IPS DF 4.7 (cell line): ENCODE results near the gene CFAP410.
"Not testable (repeated sequence)": the region's sequence is repeated elsewhere in the genome, so short reads cannot be mapped to it uniquely, and the experiment has no call there.

ENCODE experiments used
- DNase-seq: peaks from one replicate; pipeline ENCODE4 v3.0.0-alpha.2; 2013; ENCODE audit warnings: low spot score; ENCODE audit errors: extremely low read depth

Gene CFAP410

GRCh38 chr21:44288251-44289110 is 50.7 kb downstream of the CFAP410 start:
- no peak for DNase-seq

- no peak for DNase-seq
These were observed 52.2 kb downstream of the CFAP410 start for GRCh38 chr21:44286716-44287632.

GRCh38 chr21:44286086-44286715 is 53.0 kb downstream of the CFAP410 start:
- DNase-seq = no peak

GRCh38 chr21:44285138-44285992 is 53.8 kb downstream of the CFAP410 start, which contains the start of gene AIRE:
Gene AIRE (plus strand): TSS chr21:44285876. CDS start chr21:44286007, 131 bp downstream.
- no peak for DNase-seq

- no peak for DNase-seq
These were observed 55.2 kb downstream of the CFAP410 start for GRCh38 chr21:44283948-44284347.

GRCh38 chr21:44283211-44283785 is 55.9 kb downstream of the CFAP410 start:
- DNase-seq = not testable (repeated sequence)

- DNase-seq = no peak
These were observed 56.8 kb downstream of the CFAP410 start for GRCh38 chr21:44282370-44282769.

- DNase-seq = no peak
These were observed 57.4 kb downstream of the CFAP410 start for GRCh38 chr21:44281801-44282200.

GRCh38 chr21:44279354-44280260 is 59.6 kb downstream of the CFAP410 start:
- DNase-seq = no peak
